ENCODE results near the gene ADAM12.
"Not testable (repeated sequence)": the region's sequence is repeated elsewhere in the genome, so short reads cannot be mapped to it uniquely, and the experiment has no call there.

Gene ADAM12

DNA sequence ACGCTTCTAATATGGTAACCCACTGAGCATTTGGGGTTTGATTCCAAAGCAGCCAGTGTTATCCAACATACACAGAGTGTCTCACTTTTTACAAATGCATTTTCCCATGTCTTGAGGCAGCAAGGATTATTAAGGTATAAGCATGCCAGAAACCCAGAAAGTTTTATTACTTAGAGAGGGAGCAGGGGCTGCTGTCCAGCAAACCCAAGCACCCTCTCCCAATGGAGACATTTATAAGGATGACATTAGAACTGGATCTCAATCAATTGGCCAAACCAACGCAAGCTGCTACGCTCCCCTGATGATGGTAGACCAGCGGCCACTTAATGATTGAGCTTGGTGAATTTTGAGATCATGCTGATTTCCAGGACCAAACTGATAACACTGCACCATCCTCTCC, 315.7 kb downstream of the ADAM12 start:
- no peak for DNase-seq

DNA sequence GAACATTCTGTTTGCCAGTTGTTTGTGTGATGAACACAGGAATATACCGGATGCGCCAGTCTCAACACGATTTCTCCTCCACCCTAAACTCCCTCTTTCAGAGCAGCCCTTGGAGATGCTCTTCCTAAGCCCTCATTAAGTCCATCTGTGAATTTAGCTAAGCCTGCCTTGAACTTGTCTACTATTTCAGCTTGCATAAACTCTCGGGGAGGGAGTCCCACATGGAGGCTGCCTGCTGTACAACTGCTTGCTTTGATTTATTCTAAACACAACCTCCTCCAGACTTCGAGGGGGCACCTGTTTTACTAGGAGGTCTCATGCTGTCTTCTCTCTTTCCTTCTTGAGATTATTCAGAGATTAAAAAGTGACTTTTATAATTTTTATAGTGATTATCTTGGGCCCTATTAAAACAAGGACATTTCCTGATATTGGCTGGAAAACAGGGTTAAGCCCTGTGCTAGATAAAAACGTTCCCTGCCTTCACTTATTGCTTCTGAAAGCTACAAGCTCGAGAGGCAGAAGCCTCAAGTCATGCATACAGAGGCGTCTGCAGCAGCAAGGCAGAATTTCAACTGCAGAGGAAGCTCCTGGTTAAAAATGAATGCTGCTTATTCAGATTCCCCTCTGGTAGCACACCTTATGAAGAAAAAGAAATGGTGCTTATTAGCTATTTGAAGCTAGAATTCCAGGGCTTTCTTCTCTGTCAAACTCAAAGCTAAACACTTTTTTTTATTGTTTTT, 317.6 kb downstream of the ADAM12 start:
- DNase-seq = no peak

DNA sequence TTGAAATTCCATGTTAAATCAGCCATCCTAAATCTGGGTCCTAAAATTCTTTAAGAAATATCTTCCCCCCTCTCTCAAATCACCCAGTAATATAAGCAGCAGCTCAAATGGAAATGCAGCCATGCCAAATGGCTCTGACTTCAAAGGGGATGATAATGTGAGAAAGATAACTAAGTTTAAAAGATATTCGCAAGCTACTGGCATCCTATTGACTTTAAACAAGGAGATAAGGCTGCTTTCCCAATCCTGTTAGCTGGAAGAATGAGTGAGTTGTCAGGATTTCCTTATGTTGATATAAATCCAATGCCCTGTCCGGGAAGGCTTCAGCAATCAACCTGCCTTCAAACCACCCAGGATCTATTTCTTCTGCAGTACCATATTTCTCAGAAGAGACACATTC, 320.0 kb downstream of the ADAM12 start:
- DNase-seq = no peak

DNA sequence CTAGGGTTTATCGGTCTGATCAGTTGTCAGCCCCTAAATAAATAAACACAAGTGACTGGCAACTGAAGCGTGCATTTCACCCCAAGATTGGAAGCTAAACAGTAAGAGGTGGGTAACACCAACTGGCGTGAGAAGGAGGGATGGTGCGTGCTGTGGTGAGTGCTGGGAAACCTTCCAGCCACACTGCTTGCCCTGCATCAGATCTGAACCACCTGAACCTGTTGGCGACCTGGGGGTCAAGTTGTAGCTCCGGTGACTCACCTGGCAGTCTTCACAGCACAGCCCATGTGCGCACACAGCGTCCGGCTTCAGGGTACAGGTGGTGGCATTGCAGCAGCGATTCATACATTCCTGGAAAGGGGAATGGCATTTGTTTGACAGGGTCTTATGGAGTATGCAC, 321.8 kb downstream of the ADAM12 start:
- DNase-seq = no peak

DNA sequence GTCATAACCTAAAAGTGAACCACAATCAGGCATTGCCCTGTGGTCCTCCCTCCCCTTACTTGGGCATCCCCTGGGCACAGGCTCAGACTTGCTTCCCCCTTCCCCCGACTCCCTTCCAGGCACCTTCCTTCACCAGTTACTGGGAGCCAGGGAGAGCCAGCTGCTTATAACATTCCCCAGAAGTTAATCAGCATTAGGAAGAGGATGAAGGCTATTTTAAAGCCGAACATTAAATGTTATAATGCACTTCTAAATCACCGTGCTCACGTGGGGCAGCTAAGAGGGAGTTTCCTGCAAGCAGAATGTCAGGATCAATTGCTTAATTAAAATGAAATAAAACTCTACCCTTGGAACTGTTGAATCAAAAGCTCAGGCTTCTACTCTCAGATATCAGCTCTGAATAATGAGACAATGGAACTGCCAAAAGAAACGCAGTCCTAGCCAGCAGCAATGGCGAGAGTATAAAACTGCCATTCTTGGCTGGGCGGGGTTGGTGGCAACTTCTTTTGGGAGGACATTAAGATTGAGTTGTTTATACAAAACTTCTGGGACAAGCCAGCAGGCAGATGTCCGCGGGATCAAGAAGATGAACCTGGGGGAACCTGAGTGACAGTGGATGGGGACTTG, 322.4 kb downstream of the ADAM12 start:
- no peak for DNase-seq

DNA sequence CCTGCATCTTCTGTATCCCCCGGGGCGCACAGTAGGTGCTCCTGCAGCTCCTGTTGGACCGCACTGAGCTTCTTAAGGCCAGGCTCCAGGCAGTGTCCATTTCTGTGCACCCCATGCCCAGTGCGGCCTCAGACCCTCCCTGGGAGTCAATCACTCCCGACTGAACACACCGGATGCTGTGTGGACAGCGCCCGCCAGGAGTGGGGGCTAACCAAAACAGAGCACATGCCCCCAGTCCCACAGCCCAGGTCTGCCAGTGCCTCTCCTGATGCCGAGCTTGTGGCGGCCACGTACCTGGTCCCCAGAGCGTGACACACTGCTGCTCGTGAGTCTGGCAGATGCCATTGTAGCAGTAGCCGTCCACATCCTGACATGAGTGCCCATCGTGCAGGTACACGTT, 323.8 kb downstream of the ADAM12 start:
- no peak for DNase-seq

DNA sequence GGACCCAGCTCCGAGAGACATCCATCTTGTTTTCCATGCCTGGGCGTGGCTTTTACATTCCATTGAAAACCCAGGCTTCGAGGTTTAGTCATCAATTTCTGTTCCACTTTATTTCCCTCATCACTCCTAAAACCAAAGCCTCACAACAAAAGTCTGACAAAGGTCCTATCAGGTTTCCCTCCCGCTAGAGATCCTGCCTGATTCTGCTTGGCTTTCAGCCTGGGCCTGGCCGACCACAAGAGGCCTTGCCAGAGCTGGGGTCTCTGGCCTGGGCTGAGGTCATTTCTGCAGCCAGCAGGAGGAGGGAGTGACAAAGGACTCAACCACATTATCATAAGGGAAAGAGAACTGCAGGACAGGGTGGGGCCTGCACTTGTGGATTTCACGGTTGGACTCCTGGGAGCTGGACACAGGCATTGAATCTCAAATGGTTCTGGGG, 324.9 kb downstream of the ADAM12 start:
- DNase-seq = no peak

DNA sequence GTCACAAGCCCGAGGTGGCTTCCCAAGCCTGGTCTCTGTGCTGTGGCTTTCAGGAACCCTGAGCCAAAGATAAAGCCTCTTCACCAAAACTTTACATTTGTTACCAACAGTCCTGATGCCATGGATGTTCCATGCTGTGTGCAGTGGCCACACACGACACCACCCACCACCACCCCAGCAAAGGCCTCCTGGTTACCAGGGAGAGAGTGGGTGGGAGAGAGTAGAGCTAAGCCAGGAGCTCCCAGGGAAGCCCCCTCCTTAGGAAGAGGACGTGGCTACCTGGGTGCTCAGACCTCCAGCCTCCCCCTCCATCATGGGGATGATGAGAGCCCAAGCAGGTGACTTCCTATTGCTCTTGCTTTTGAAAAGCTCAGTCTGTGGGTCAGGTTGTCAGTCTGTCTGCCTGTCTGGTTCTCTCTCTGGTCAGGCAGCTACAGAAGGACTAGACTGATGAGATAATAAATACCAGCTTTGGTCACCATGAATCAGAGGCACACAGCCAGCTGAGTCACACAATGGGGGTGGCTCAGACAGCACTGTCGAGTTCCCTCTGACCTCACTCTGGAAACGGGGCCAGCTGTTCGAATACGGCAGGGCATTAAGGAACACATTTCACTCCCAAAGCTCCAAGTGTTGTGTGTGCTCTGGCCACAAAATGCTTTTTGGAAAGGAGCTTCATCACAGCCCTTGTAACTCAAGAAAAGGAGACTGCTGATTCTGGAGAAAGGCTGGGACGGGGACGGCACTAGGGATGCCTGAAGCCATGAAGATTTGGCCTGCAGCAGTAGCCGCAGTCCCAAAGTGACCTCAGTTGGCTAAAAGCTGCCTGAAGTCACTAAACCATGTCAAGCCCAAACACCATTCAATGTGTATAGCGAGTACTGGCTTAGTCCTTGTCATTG, 325.9 kb downstream of the ADAM12 start:
- no peak for DNase-seq

DNA sequence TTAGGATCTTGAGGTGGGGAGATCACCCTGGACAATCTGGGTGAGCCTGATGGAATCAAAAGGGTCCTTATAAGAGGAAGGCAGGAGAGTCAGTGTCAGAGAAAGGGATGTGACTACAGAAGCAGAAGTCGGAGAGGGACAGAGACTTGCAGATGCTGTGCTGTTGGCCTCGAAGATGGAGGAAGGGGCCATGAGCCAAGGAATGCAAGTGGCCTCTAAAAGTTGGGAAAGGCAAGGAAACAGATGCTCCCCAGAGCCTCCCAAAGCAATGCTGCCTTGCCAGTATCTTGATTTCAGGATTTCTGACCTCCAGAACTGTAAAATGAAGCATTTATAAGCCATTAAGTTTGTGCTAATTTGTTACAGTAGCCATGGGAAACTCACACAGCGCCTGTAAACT, 326.8 kb downstream of the ADAM12 start:
- no peak for DNase-seq

DNA sequence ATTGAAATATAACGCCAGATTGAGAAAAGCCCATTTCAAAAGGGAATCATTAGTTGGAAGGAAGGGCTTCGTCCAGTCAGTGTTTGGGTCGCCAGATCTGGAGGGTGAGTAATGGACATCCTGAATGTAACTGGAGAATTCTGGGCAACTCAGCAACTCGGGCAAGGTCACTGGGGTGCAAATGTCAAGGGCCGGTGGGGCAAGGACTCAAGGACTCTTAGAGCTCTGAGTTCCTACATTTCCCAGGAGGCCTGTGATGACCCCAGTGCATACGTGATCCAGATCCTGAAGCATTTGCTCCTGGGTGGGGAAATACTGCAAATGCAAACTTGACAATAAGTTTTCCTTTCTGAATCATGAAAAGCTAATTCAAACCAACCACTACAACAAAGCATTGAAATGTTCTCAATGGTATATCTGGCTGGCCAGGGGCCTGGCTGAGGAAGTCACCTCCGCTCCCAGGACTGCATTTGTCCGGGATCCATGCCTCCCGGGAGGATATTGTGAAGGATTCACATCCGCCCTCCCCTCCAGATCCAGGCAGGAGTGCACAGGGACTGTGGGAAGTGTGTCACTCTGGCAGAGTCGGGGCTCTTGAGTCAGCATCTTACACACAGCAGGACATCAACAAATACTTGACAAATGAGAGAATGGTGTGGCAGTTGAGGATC, 327.9 kb downstream of the ADAM12 start:
- DNase-seq = peak in 1 of 3 experiments; percentile 1

DNA sequence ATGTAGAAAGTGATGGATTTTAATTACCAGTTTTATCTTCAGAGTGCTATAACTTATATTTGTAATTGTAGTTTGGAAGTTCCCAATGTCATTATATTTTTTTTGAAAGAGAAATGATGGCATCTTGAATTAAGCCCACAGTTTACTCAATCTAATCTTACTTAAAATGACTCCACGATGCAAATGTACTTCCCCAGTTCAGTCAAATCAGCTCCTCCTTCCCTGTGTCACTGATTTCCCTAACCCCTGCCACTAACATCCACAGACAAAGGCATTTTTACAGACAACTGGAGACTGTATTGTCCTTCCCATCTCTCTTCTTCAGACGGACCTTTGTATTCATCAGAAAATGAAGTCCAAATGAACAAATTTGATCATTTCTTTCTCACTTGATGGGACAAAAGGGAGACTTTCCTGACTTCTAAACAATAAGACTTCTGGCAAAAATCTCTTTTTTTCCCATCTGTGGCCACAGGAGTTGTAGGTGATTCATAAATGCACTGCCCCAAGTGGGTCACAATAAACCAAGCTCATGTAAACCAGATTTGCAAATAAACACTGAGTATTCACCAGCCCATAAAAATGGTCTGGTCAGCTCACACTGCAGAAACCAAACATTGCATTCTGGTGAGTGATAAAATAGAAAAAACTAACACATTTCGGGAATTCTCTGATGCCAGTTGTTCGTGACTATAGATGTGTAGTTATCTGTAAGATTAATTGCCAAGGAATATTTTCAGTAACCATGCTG, 329.0 kb downstream of the ADAM12 start:
- no peak for DNase-seq

DNA sequence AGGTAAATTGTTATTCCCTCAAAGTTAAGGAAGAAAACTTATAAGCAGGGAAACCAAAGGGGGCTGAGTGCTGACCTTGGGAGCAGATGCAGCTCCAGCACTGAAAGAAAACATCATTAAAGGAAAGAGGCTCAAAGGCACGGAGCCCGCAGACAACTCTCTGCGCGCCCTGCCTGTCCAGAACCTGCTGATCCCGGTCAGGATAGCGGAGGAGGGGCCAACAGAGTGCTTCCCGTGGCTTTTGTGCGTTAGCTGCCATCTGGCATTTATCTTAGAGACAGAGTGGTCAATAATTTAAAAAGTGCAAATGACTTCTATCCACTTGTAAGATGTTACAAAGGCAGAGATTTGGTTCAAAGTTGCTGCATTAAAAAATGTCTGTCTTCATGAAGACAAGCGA, 329.8 kb downstream of the ADAM12 start:
- DNase-seq = peak in 2 of 3 experiments; percentile 2 to 25

DNA sequence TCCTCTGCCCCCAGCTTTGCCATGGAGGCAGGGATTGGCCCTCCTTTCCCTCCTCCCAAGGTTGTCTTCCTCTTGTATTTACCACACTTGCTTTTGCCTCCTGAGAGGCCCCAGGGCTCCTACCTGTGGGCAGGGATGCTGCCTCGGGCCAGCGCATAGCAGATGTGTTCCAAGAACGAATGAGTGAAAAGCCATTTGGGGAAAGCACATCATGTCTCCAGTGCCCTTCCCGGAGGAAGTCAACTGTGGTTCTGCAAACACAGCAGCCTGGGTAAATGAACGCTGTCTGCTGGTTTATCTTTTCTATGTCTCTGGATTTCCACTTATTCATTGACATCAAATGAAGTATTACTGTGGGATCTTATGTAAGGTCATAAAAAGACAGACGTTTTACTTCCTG, 330.2 kb downstream of the ADAM12 start:
- no peak for DNase-seq

DNA sequence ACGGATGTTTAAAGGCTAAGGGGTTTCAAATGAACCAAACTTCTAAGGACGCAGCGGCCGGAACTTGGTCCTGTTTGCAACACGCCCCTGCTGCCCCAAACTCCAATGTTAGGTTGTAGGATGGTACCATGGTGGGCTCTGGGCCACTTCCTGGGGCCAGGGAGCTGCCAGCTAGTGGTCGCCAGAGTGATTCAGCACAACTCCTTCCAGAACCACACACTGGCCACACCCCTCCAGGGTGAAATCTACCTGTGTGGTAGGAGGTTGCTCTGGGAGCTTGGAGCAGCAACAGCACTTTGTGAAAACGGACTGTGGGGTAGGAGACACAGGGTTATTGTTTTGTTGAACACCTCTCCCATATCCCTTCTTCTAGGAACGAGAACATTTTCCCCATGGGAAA, 330.8 kb downstream of the ADAM12 start:
- no peak for DNase-seq

DNA sequence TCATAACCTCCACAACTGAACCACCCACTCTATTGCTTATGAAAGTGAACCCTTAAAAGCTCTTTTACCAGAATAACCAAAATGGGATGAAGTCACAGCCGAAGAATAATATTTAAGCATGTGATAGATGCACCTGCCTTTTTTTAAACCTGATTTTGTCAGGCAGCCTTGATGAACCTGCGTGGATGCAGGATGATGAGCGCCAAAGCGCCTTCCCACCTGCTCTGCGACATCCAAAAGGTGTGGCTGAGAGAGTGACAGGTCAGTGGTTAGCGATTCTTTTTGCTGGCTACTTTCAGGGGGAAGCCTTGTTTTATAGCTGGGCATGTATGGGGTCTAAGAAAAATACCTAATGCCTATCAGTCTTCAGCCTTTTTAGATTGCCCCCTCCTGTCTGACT, 334.1 kb downstream of the ADAM12 start:
- DNase-seq = no peak

DNA sequence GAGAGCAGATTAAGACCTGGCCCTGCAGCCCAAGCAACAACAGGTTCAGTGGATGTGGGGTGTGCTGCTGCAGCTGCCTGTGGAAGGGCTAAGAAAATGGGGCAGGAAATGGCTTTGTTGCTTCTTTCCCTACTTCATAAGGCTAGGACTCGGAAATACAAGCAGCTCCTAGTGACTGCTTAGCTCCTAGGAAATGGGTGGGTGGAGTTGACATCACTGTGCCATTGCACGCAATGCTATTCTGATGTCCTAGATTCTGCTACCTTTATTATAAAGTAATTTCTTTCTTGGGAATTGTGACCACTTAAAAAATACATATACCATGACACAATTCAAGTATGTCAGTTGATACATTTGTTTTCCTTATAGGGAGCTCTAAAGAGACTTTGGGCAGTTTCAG, 336.1 kb downstream of the ADAM12 start:
- DNase-seq = peak in 1 of 3 experiments; percentile 46

DNA sequence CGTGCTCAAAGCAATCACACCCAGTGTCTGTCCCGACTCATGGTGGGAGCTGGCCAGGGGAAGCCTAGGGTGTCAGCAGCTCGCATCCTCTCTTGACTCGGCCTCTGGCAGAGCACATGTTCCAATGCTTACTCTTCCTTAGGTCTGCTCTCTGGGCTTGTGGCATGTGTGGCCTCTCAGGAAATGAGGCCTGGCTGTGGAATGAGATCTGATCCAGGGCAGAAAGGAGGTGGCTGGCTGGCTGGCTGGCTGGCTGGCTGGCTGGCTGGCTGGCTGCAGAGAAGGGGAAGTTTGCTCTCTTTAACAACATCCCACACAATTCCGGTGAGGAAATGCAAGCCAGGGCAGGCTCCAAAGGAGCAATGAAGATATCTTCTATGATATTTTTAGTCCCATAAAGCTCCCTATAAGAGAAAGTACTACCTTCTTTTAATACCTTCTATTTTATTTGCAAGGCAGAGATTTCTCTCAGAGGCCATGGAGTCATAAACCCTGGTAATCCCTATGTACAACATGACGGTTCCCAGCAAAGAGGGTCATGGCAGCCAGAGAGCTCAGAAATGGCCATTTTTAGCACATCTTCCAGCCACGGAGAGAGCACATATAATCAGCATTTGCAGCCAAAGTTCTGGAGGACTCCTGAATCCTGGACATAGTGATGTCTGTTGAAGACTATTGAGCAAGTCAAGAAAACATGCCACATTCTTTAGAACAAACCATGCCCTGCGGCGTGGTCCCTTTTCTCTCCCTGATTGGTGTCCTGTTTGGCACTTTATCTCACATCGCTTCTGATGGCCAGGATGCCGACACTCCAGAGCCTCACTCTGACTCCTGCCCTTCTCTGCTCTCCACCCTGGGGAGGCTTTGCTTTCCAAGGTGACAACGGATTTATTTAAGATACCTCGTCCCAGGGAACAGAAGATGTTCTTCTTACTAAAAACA, 338.2 kb downstream of the ADAM12 start:
- DNase-seq = no peak

DNA sequence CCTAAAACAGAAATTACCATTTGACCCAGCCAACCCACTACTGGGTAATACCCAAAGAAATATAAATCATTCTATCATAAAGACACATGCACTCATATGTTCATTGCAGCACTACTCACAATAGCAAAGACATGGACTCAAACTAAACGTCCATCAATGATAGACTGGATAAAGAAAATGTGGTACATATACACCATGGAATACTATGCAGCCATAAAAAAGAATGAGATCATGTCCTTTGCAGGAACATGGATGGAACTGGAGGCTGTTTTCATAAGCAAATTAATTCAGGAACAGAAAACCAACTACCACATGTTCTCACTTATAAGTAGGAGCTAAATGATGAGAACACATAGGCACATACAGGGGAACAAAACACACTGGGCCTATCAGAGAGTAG, 340.5 kb downstream of the ADAM12 start:
- not testable (repeated sequence) for DNase-seq

DNA sequence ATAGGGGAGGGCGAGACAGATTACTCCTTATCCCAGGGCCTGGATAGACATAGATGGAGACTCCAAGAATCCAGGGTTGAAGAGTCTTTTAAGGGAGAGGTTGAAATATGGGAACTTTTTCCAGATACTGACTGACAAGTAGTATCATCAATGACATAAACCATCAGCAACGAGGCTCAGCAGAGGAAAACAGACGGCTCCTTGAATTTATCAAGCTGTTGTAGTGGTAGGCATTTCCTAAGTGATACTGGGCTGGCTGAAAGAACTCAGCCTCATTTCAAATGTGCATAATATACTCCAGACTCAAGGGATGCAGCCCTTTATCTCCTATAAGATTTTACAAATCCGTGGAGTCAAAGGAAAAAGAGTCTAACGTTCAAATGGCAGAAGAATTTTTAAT, 341.4 kb downstream of the ADAM12 start:
- no peak for DNase-seq

DNA sequence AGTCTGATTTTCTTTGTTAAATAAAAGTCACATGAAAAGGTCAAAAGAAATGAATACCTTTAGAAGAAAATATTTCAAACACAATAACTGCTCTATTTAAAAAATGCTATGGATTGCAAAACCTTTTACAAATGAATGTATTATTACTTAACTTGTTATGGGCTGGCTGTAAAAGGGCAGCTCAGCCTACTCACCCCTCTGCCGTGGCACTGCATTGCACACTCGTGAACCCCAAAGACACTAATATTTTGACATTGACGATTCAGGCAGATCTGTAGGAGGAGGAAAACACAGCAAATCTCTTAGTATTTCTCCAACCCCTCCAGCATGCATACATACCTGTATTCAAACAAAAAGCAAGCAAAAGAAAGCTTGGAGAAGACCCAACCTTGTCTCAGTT, 342.4 kb downstream of the ADAM12 start:
- DNase-seq = no peak

DNA sequence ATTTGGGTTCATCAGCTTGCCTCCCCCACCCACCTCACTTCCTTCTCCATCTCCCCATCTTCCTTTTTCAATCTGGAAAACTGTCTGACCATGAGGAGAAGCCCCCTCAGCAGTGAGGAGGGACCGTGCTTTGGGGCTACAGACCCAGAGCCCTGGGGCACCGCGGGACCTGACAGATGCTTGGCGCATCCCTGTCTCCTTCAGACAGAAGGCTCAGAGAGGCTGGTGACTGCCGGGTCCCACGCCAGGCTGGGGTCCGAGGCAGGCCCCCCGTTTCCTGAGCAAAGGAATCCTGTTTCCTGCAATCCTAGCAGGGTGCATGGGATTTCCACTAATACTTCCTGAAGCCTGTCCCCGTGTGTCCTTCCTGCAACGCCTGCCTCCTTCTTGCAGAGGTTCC, 344.9 kb downstream of the ADAM12 start:
- DNase-seq = no peak

Measured in NCI-H1417 (cell line).